GM18498 (cell line): ENCODE data around the gene DIDO1.

Experiments
- ATAC-seq: cut with Tn5 transposase; IDR thresholded peaks from one replicate; pipeline ENCODE4 v1.9.1; 2021; ENCODE audit warnings: mild to moderate bottlenecking, moderate library complexity; ENCODE audit not compliant: unreplicated experiment

Gene DIDO1

GRCh38 chr20:62897666-62898065 lies 28.6 kb downstream of the DIDO1 start:
- ATAC-seq = no peak

GRCh38 chr20:62896526-62896925 lies 29.8 kb downstream of the DIDO1 start:
- ATAC-seq = no peak

- ATAC-seq = no peak
These were observed 30.8 kb downstream of the DIDO1 start for GRCh38 chr20:62895539-62895938.

GRCh38 chr20:62894261-62894660 lies 32.0 kb downstream of the DIDO1 start:
- ATAC-seq = no peak

GRCh38 chr20:62893700-62894099 lies 32.6 kb downstream of the DIDO1 start:
- ATAC-seq = no peak

- no peak for ATAC-seq
These were observed 33.7 kb downstream of the DIDO1 start for GRCh38 chr20:62892348-62893304.

- ATAC-seq = no peak
These were observed 35.2 kb downstream of the DIDO1 start for GRCh38 chr20:62891111-62891510.

GRCh38 chr20:62890444-62890843 lies 35.9 kb downstream of the DIDO1 start:
- ATAC-seq = no peak

- no peak for ATAC-seq
These were observed 36.4 kb downstream of the DIDO1 start for GRCh38 chr20:62889871-62890270.

- no peak for ATAC-seq
These were observed 36.9 kb downstream of the DIDO1 start for GRCh38 chr20:62889411-62889810.

GRCh38 chr20:62888910-62889309 lies 37.4 kb downstream of the DIDO1 start:
- no peak for ATAC-seq

GRCh38 chr20:62888406-62888805 lies 37.9 kb downstream of the DIDO1 start:
- no peak for ATAC-seq

- ATAC-seq = no peak
These were observed 38.5 kb downstream of the DIDO1 start for GRCh38 chr20:62887860-62888239.

- ATAC-seq = no peak
These were observed 39.0 kb downstream of the DIDO1 start for GRCh38 chr20:62887152-62887859.

- ATAC-seq = no peak
These were observed 39.6 kb downstream of the DIDO1 start for GRCh38 chr20:62886709-62887058.

- ATAC-seq = no peak
These were observed 40.2 kb downstream of the DIDO1 start for GRCh38 chr20:62885896-62886708.

- no peak for ATAC-seq
These were observed 41.0 kb downstream of the DIDO1 start for GRCh38 chr20:62885046-62885895.

GRCh38 chr20:62884556-62884955 lies 41.7 kb downstream of the DIDO1 start:
- ATAC-seq = no peak

GRCh38 chr20:62882426-62882825 lies 43.9 kb downstream of the DIDO1 start:
- no peak for ATAC-seq

GRCh38 chr20:62881662-62882395 lies 44.5 kb downstream of the DIDO1 start:
- no peak for ATAC-seq
